ENCODE measurements around the gene PSMD13.
"Not testable (repeated sequence)": the region's sequence is repeated elsewhere in the genome, so short reads cannot be mapped to it uniquely, and the experiment has no call there.

The PSMD13 gene

GRCh38 chr11:278001-278951 lies 41.5 kb downstream of the PSMD13 start, which contains the start of gene NLRP6:
NLRP6 (plus strand) TSS chr11:278407; CDS start chr11:278570, 163 bp downstream.
- peak; percentile 19 for DNase-seq

- DNase-seq = peak; percentile 23
Measured at GRCh38 chr11:279040-279965, 42.5 kb downstream of the PSMD13 start.

GRCh38 chr11:279966-280705 lies 43.4 kb downstream of the PSMD13 start:
- DNase-seq = peak; percentile 20

DNA sequence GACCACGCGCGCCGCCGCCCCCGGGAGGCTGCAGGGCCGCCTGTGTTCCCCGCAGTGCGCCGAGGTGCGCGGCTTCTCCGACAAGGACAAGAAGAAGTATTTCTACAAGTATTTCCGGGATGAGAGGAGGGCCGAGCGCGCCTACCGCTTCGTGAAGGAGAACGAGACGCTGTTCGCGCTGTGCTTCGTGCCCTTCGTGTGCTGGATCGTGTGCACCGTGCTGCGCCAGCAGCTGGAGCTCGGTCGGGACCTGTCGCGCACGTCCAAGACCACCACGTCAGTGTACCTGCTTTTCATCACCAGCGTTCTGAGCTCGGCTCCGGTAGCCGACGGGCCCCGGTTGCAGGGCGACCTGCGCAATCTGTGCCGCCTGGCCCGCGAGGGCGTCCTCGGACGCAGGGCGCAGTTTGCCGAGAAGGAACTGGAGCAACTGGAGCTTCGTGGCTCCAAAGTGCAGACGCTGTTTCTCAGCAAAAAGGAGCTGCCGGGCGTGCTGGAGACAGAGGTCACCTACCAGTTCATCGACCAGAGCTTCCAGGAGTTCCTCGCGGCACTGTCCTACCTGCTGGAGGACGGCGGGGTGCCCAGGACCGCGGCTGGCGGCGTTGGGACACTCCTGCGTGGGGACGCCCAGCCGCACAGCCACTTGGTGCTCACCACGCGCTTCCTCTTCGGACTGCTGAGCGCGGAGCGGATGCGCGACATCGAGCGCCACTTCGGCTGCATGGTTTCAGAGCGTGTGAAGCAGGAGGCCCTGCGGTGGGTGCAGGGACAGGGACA lies 44.1 kb downstream of the PSMD13 start:
- peak; percentile 19 for DNase-seq

DNA sequence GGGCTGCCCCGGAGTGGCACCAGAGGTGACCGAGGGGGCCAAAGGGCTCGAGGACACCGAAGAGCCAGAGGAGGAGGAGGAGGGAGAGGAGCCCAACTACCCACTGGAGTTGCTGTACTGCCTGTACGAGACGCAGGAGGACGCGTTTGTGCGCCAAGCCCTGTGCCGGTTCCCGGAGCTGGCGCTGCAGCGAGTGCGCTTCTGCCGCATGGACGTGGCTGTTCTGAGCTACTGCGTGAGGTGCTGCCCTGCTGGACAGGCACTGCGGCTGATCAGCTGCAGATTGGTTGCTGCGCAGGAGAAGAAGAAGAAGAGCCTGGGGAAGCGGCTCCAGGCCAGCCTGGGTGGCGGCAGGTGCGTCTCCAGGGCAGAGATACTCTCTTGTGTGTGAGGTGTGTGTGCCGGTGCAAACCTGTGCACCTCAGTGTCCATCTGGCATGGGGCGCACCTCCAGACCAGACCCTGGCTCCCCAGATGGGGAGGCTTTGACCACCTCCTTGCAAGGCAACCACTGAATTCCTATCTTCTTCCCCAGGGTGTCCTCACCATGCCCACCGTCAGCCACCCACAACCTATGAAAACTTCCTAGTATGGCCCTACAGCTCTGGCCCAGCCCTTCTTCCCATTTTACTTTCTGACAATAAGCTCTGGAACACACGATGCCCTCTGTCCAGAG lies 44.8 kb downstream of the PSMD13 start:
- DNase-seq = no peak

GRCh38 chr11:282171-282570 lies 45.4 kb downstream of the PSMD13 start:
- DNase-seq = no peak

- DNase-seq = no peak
Measured at GRCh38 chr11:282630-283360, 46.0 kb downstream of the PSMD13 start.

DNA sequence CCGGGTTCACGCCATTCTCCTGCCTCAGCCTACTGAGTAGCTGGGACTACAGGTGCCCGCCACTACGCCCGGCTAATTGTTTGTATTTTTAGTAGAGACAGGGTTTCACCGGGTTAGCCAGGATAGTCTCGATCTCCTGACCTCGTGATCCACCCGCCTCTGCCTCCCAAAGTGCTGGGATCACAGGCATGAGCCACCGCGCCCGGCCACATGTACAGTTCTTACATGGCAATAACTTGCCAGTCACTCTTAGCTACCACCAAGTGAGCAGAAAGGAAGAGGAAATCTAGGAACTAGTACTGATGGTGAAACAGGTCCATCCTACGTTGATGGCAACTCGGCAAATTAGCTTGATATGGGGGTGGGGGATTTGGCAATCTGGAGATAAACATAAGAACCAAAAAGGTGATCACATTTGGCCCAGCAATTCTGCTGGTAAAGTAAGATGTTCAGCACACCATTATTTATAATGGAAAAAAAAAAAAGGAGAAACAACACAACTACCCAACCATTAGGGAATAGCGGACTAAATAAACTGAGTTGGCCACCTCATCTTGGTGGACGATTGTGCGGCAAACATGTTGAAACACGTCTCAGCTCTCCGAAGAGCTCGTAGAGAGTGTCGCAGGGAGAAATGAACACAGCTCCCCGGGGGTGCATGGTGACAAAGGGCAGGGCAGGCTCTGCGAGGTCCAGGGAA lies 46.8 kb downstream of the PSMD13 start:
- no peak for DNase-seq

DNA sequence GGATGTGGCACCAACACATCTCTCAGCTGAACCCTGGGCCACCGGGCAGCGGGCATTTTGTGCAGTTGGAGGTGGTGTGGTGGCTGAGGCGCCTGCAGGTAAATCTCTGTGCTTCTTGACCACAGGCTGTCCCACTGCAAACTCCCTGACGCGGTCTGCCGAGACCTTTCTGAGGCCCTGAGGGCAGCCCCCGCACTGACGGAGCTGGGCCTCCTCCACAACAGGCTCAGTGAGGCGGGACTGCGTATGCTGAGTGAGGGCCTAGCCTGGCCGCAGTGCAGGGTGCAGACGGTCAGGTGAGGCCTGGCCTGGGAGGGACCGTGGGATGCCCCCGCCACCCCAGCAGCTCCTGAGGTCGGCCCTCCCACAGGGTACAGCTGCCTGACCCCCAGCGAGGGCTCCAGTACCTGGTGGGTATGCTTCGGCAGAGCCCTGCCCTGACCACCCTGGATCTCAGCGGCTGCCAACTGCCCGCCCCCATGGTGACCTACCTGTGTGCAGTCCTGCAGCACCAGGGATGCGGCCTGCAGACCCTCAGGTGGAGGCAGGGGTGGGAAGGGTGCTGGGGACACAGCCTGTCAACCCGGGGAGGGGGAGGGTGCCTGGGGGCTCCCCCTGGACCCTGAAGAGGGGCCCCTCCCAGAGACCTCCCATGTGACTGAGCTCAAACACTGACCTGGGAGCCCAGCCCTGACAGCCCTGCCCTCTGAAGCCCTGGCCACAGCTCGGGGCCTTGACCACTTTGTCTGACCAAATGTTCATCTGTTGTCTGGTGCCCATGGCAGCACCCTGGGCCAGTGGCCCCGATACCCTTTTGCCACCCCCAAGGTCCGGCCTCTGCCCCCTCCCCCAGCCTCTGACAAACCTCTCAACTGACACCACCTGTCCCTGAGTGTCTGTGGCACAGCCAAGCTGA lies 47.6 kb downstream of the PSMD13 start:
- no peak for DNase-seq

GRCh38 chr11:285021-285893 lies 48.5 kb downstream of the PSMD13 start:
- no peak for DNase-seq

GRCh38 chr11:285894-286220 lies 49.1 kb downstream of the PSMD13 start:
- DNase-seq = no peak

GRCh38 chr11:286977-287820 lies 50.4 kb downstream of the PSMD13 start:
- DNase-seq = not testable (repeated sequence)

GRCh38 chr11:287821-288477 lies 51.2 kb downstream of the PSMD13 start:
- no peak for DNase-seq

DNA sequence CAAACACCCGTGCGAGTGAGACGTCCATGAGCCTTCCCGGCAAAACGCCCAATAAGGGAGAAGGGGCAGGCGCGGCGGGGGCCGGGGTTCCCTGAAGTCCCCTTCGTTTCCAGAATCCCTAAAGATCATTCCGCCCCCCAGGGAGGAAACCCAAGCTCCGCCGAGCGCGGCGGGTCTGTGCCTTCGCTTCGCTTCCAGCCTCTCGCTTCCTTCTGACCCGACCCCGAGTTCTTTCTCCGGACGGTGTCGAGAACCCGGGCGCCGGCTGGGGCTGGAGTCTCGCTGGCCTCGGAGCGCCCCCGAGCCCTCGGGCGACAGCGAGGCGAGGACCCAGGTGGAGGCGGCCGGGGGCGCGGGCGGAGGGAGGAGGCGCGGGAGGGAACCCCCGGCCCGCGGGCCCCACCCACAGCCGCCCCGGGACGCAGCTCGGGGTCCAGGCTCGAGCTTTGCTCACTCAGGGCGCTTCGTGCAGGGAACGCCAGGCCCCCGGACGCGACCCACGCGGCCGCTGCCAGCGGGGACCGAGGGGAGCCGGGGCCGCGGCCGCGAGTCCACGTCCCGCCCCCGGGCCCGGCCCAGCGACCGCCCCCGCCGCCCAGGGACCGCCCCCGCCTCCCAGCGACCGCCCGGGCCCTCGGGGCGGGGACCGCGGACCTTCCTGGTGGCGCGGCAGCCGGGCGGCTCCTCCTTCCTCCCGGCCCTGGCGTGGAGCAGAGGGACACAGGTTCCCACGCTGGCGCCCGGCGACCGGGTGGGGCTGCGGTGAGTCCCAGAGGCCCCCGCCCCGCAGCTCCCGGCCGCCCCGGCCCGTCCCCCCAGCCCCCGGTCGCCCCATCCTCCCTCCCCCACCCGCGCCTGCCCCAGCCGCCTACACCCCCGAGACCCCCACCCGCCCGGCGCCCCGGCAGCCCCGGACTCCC lies 52.0 kb downstream of the PSMD13 start, which contains the start of gene PGGHG:
Gene PGGHG, plus strand, starts transcription at position 649 of the 920 bp plus-strand sequence. CDS start 691 bp downstream, outside the sequence.
- DNase-seq = peak; percentile 69

GRCh38 chr11:289398-289711 lies 52.6 kb downstream of the PSMD13 start:
- DNase-seq = no peak

Measured in femur (tissue), 1 donor.